ENCODE measurements around the gene AMOT. TPM values are rescaled to one million over a fixed set of nuclear protein-coding genes. Genes with fewer than 3 reads are reported as not detected.

The AMOT gene
- total and polyA plus RNA-seq, 2 of the 4 experiments (the other 2 are of a cell fraction) = 4.7 to 9.1 TPM

DNA sequence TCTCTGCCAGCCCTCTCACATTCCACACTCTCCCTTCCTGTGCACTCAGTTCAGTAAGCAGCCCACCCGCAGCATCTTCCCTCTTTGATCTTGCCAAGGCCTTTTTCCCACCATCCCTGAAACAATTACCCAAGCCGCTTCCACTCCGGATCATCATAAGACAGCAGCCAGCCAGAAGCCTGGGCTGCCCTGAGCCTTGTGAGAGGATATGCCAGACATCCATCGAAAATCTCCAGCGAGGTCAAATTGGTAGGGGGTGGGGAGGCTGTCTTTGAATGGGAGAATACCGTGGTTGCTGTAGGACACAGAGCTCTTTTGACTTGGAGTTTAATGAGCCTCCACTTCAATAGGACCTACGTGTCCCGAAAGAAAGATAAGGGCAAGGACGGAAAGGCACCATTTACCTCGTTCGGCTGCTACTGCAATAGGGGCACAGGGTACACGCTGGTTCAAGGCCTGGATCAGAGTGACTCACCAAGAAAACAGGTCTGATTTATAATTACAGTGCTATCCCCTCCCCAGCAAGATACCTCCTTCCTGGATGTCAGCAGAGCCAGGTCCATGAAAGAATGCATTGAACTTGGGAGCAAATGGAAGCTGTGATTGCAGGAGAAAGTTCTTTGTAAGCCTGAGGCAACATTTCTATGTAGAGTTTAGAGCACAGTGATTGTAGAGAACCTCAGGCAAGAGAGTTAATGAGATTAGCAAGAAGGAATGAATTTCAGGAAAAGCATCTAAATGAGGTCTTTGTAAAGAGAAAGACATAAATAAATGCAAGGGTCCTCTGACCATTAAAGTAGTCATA is 39.5 kb downstream of the AMOT start:
- dilution Hi-C loops (cut with HindIII; ENCODE audit: low sequenced_read_pairs, unreplicated experiment) = no loop called here
- H2AK5ac ChIP-seq (ENCODE audit: low read depth, low read length) = no peak overlapping the region
- no peaks in the 10 kb centered on the region for H3K9me1 ChIP-seq (ENCODE audit: insufficient read depth, low read length)
- no peaks in the 10 kb centered on the region for H3K9me3 ChIP-seq (ENCODE audit: control insufficient read depth, insufficient read depth, low read length)
- H2BK5ac ChIP-seq (ENCODE audit: low read depth, low read length, poor library complexity, severe bottlenecking) = no peak overlapping the region
- ChIA-PET POLR2A (ENCODE audit: unreplicated experiment) (no interaction called here), CTCF (no interaction called here)
- no peak overlapping the region for H3K23ac ChIP-seq (ENCODE audit: low read depth, low read length)
- no peaks in the 10 kb centered on the region for H3K36me3 ChIP-seq (ENCODE audit: control insufficient read depth, insufficient read depth, low read length)
- no peak overlapping the region for H4K8ac ChIP-seq (ENCODE audit: low read depth in 2 of 2, low read length in 2 of 2)
- no peak overlapping the region for H2BK120ac ChIP-seq (ENCODE audit: low read depth, low read length)
- ATAC-seq (ENCODE audit: low read depth) = no peak
- no peak overlapping the region for H3K14ac ChIP-seq (replicated peaks; ENCODE audit: low read depth, low read length)
- H2AFZ ChIP-seq (replicated peaks; ENCODE audit: low read length, poor library complexity) = no peak overlapping the region
- no peak overlapping the region for H2BK20ac ChIP-seq (ENCODE audit: low read depth, low read length)
- H3K4me3 ChIP-seq (ENCODE audit: insufficient read depth, low read depth, low read length) = no peak overlapping the region
- DNase-seq = no peak
- H3K79me1 ChIP-seq (ENCODE audit: low read depth in 1 of 2, low read length in 2 of 2) = no peaks in the 10 kb centered on the region
- H3K27ac ChIP-seq (ENCODE audit: insufficient read depth, low read length) = no peak overlapping the region
- no peaks in the 10 kb centered on the region for H4K20me1 ChIP-seq (ENCODE audit: insufficient read depth, low read length)
- H3K4me1 ChIP-seq (ENCODE audit: control insufficient read depth, insufficient read depth, low read length) = no peaks in the 10 kb centered on the region
- no peak overlapping the region for H3K56ac ChIP-seq (ENCODE audit: extremely low read depth, insufficient read depth, low read length)
- in situ Hi-C loops (cut with MboI; ENCODE audit: low sequenced_read_pairs) = no loop called here
- no peak overlapping the region for H2BK15ac ChIP-seq (ENCODE audit: low read depth, low read length)
- H3K27me3 ChIP-seq (ENCODE audit: control insufficient read depth, insufficient read depth, low read length) = no peaks in the 10 kb centered on the region
- no peak overlapping the region for H4K5ac ChIP-seq (ENCODE audit: low read depth, low read length)
- no peak overlapping the region for H4K91ac ChIP-seq (ENCODE audit: insufficient read depth, low read depth, low read length)
- TF ChIP-seq SMC3 (IDR thresholded peaks at IDR 0.05; ENCODE audit: low read depth, low read length) (no peak), BHLHE40 (IDR thresholded peaks at IDR 0.05; ENCODE audit: low read depth, low read length) (no peak), RFX5 (IDR thresholded peaks at IDR 0.05; ENCODE audit: low read depth, low read length) (no peak), RCOR1 (IDR thresholded peaks at IDR 0.05; ENCODE audit: insufficient replicate concordance, low read length) (no peak), POLR2A (IDR thresholded peaks at IDR 0.05; ENCODE audit: low read depth, low read length) (no peak), MAFK (IDR thresholded peaks at IDR 0.05; ENCODE audit: low read depth, low read length) (no peak), CEBPB (IDR thresholded peaks at IDR 0.05; ENCODE audit: low read depth, low read length) (no peak), MAZ (IDR thresholded peaks at IDR 0.05; ENCODE audit: borderline replicate concordance, low read depth, low read length) (no peak), RAD21 (IDR thresholded peaks at IDR 0.05; ENCODE audit: low read length) (no peak), NFE2L2 (IDR thresholded peaks at IDR 0.05; ENCODE audit: low read depth, low read length) (no peak), CHD1 (IDR thresholded peaks at IDR 0.05; ENCODE audit: low read depth, low read length) (no peak), MXI1 (IDR thresholded peaks at IDR 0.05; ENCODE audit: borderline replicate concordance, low read depth, low read length) (no peak)
- TF ChIP-seq, protein P1, sequence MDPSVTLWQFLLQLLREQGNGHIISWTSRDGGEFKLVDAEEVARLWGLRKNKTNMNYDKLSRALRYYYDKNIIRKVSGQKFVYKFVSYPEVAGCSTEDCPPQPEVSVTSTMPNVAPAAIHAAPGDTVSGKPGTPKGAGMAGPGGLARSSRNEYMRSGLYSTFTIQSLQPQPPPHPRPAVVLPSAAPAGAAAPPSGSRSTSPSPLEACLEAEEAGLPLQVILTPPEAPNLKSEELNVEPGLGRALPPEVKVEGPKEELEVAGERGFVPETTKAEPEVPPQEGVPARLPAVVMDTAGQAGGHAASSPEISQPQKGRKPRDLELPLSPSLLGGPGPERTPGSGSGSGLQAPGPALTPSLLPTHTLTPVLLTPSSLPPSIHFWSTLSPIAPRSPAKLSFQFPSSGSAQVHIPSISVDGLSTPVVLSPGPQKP (IDR thresholded peaks at IDR 0.05; ENCODE audit: borderline replicate concordance, low read depth, low read length) = no peak
- TF ChIP-seq, protein P2, sequence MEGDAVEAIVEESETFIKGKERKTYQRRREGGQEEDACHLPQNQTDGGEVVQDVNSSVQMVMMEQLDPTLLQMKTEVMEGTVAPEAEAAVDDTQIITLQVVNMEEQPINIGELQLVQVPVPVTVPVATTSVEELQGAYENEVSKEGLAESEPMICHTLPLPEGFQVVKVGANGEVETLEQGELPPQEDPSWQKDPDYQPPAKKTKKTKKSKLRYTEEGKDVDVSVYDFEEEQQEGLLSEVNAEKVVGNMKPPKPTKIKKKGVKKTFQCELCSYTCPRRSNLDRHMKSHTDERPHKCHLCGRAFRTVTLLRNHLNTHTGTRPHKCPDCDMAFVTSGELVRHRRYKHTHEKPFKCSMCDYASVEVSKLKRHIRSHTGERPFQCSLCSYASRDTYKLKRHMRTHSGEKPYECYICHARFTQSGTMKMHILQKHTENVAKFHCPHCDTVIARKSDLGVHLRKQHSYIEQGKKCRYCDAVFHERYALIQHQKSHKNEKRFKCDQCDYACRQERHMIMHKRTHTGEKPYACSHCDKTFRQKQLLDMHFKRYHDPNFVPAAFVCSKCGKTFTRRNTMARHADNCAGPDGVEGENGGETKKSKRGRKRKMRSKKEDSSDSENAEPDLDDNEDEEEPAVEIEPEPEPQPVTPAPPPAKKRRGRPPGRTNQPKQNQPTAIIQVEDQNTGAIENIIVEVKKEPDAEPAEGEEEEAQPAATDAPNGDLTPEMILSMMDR (conservative IDR thresholded peaks at IDR 0.05; ENCODE audit: low read depth, low read length) = no peak
- TF ChIP-seq, protein P3, sequence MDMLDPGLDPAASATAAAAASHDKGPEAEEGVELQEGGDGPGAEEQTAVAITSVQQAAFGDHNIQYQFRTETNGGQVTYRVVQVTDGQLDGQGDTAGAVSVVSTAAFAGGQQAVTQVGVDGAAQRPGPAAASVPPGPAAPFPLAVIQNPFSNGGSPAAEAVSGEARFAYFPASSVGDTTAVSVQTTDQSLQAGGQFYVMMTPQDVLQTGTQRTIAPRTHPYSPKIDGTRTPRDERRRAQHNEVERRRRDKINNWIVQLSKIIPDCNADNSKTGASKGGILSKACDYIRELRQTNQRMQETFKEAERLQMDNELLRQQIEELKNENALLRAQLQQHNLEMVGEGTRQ (IDR thresholded peaks at IDR 0.05; ENCODE audit: low read depth, low read length) = no peak
- H3K18ac ChIP-seq (ENCODE audit: low read depth, low read length) = no peak overlapping the region
- intact Hi-C loops (cut with micrococcal nuclease) = no loop called here
- H3K4me2 ChIP-seq (ENCODE audit: low read depth, low read length) = no peak overlapping the region
- no peak overlapping the region for H2AK9ac ChIP-seq (replicated peaks; ENCODE audit: low read depth, low read length, poor library complexity)
- H3K4ac ChIP-seq (ENCODE audit: low read depth, low read length) = no peak overlapping the region
- WGBS, 2 experiments (ENCODE audit: extremely low coverage in 2 of 2, insufficient read length in 1 of 2) = 63% methylated on average over 3 of the region's 12 CpGs; no CpG with 5 or more reads in 1 of the 2 experiments
- no peak overlapping the region for H3K9ac ChIP-seq (ENCODE audit: low read depth, low read length)
- BruUV-seq (replicated peaks) = no TSS peak
